Stimulated activated naive CD8-positive, alpha-beta T cell treated with anti-CD3 and anti-CD28 coated beads, Interleukin-15, amount 100 ng/mL, for 72 hours (primary cell): ENCODE results near the gene LTBP2.
"Not testable (repeated sequence)": the region's sequence is repeated elsewhere in the genome, so short reads cannot be mapped to it uniquely, and the experiment has no call there.

Experiments
- ATAC-seq: fragments of 150-1000 bp; cut with Tn5 transposase; 2 replicates; pipeline ENCODE4 v1.10.0; 2021; ENCODE audit warnings: mild to moderate bottlenecking, moderate library complexity
- DNase-seq, 2 donors: peaks; one replicate each; pipeline ENCODE4 v3.0.0; 2021 to 2022
- H3K27ac Mint-ChIP-seq, 2 donors: one replicate each; pipeline ENCODE4 v1.8.0; 2022; ENCODE audit warnings: mild to moderate bottlenecking in 2 of 2, mixed read lengths in 2 of 2, moderate library complexity in 2 of 2
- H3K27me3 Mint-ChIP-seq: one replicate; pipeline ENCODE4 v1.8.0; 2022; ENCODE audit warnings: mixed read lengths
- H3K4me1 Mint-ChIP-seq: one replicate; pipeline ENCODE4 v1.8.0; 2022; ENCODE audit warnings: mild to moderate bottlenecking, mixed read lengths
- H3K4me3 Mint-ChIP-seq, 2 donors: one replicate each; pipeline ENCODE4 v1.8.0; 2022; ENCODE audit warnings: mild to moderate bottlenecking in 2 of 2, mixed read lengths in 2 of 2, moderate library complexity in 1 of 2
- H3K9me3 Mint-ChIP-seq, 2 donors: one replicate each; pipeline ENCODE4 v1.8.0; 2022; ENCODE audit warnings: mixed read lengths in 2 of 2

Gene LTBP2

DNA sequence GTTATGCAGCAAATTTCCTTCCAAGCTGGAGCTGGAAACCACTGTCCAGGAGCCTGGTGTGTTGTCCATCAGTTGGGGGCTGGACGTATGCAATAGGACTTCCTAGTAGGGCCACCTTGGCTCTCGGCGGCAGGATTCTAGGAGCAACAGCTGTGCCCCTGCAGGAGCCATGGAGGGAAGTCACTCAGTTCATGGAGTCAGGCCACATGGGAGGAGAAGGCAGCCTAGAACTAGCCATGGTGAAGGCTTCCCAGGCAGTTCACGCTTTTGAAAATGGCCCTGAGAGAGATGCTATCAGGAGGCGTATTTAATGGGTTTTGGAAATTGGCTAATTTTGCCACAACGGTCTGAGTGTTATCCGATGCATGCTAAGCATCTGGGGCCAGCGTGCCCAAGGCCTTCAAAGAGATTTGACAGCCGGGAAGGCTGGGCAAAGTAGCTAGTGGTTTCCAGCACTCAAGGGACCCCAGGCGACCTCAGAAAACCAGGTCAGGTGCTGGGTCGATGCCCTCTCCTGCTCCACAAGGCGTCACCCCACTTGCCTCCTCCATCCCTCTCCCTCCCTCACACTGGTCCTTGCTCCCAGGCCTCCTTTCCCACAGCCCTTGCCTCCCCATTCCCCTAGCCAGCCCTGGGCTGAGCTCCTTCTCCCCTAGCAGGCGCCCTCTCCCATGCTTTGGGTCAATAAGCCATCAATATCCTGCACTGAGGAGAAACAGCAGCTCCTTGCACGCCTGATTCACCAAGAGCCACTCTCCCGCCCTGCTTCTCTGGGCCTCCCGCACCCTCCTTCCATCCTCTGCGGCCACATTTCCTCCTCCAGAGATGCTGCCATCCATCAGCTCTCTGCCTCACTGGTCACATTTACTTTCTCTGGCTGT lies 155.1 kb downstream of the LTBP2 start:
- no peaks in the 10 kb centered on the region for H3K4me1 Mint-ChIP-seq
- no peak for ATAC-seq
- peaks cover 8% of the 10 kb centered on the region for H3K27me3 Mint-ChIP-seq
- H3K9me3 Mint-ChIP-seq = peaks cover 0 to 6% of the 10 kb centered on the region in 2 donors
- no peak for DNase-seq
- H3K4me3 Mint-ChIP-seq = no peak overlapping the region
- peak overlapping the region in 1 of 2 donors; percentile 76 for H3K27ac Mint-ChIP-seq

DNA sequence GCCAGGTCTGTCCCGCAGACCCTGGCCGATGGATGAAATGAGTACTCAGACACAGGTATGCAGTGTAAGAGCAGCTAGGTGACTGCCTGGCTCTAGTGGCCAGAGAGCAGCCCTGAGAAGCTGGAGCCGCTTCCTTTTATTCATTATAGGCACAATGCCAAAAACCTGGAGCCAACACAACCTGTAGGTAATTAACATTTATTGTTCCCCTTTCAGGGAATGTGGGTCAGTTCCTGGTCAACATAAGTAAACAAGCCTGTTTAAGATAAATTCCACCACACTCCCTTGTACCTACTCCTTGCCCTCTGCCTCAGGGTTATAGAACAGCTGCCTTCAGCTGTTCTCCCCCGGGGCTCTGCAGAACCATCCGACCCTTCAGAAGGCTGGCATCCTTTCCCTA lies 157.6 kb downstream of the LTBP2 start:
- H3K9me3 Mint-ChIP-seq, H3K27me3 Mint-ChIP-seq, ATAC-seq, H3K4me1 Mint-ChIP-seq, H3K4me3 Mint-ChIP-seq, DNase-seq: not testable (repeated sequence)
- H3K27ac Mint-ChIP-seq = peak overlapping the region in 1 of 2 donors; percentile 60
